HepG2 (cell line): Measurements from ENCODE around the gene NDUFS1. TPM values are rescaled to one million over a fixed set of nuclear protein-coding genes. Genes with fewer than 3 reads are reported as not detected.

ENCODE experiments used
- ATAC-seq: fragments of 200-7000 bp; cut with Tn5 transposase; 3 replicates; pipeline ENCODE4 v1.9.1; 2020; ENCODE audit warnings: mild to moderate bottlenecking, moderate library complexity
- BruUV-seq: library from RNA; stranded (reverse); fragments of 400-500 nt; replicated peaks from 2 replicates; lab custom pipeline; 2021; lab: Mats Ljungman, UMichigan
- CTCF ChIA-PET: fragments of 300-600 bp; formaldehyde crosslinking; extraction: SDS; loops from one replicate; lab custom pipeline; 2021; ENCODE audit warnings: low total read pairs, inconsistent platforms, low intra/inter-chr PET ratio; lab: Yijun Ruan, JAX
- POLR2A ChIA-PET: fragments of 350-600 bp; sonication (Branson Sonifier 250); formaldehyde crosslinking; loops from one replicate; lab custom pipeline; 2020; ENCODE audit warnings: antibody characterized with exemption, inconsistent platforms; lab: Yijun Ruan, JAX
- DNase-seq: peaks from one replicate; pipeline ENCODE4 v3.0.0-alpha.2; 2015; ENCODE audit warnings: low spot score
- FAIRE-seq: peaks from 3 replicates; lab custom pipeline; 2011; peaks lifted over from hg19 to GRCh38; lab: Jason Lieb, UNC
- H2AFZ ChIP-seq: one replicate; pipeline ENCODE4 v1.6.1; 2011; ENCODE audit warnings: low read length, inconsistent platforms
- H3K27ac ChIP-seq: fragments of 300-600 bp; 3 replicates; pipeline ENCODE4 v1.8.0; 2011; ENCODE audit warnings: mixed run types, mild to moderate bottlenecking, mixed read lengths, low read length, inconsistent platforms; ENCODE audit not compliant: insufficient read depth; ENCODE audit errors: extremely low read length
- H3K27me3 ChIP-seq, 2 experiments: fragments of 200-600 bp in 1 of 2; 2 replicates in 1 of 2; 3 replicates in 1 of 2; pipeline versions ENCODE4 v1.6.0 to v1.8.0; 2011; ENCODE audit warnings: low read length in 2 of 2, mild to moderate bottlenecking in 2 of 2, moderate library complexity in 2 of 2, inconsistent platforms in 1 of 2; ENCODE audit not compliant: insufficient read depth in 2 of 2, control insufficient read depth in 1 of 2
- H3K36me3 ChIP-seq, 2 experiments: fragments of 200-600 bp in 1 of 2; replicated peaks in 1 of 2; 2 replicates in 1 of 2; 3 replicates in 1 of 2; pipeline versions ENCODE4 v1.5.1 to v1.8.0; 2011; ENCODE audit warnings: low read length in 2 of 2, inconsistent platforms in 1 of 2; ENCODE audit not compliant: insufficient read depth in 2 of 2, control insufficient read depth in 1 of 2
- H3K4me1 ChIP-seq: 2 replicates; pipeline ENCODE4 v1.5.1; 2012; ENCODE audit warnings: low read length, inconsistent platforms; ENCODE audit not compliant: insufficient read depth
- H3K4me2 ChIP-seq: 2 replicates; pipeline ENCODE4 v1.6.0; 2011; ENCODE audit warnings: low read depth, low read length, inconsistent platforms
- H3K4me3 ChIP-seq, 3 experiments: fragments of 200-600 bp in 1 of 3; sonication (generic), shearing (Covaris generic) in 1 of 3; replicated peaks in 1 of 3; 2 replicates each; pipeline ENCODE4 v1.5.1; 2011 to 2016; ENCODE audit warnings: low read length in 3 of 3, inconsistent platforms in 2 of 3, low read depth in 2 of 3, mild to moderate bottlenecking in 2 of 3, control low read depth in 1 of 3, mixed read lengths in 1 of 3; ENCODE audit not compliant: insufficient read depth in 1 of 3
- H3K79me2 ChIP-seq: one replicate; pipeline ENCODE4 v1.6.1; 2011; ENCODE audit warnings: low read length, inconsistent platforms; ENCODE audit not compliant: insufficient read depth
- H3K9ac ChIP-seq: 2 replicates; pipeline ENCODE4 v1.6.0; 2011; ENCODE audit warnings: mild to moderate bottlenecking, low read depth, low read length, inconsistent platforms; ENCODE audit not compliant: insufficient read depth
- H3K9me3 ChIP-seq: 2 replicates; pipeline ENCODE4 v1.5.1; 2012; ENCODE audit warnings: mild to moderate bottlenecking, low read length
- H4K20me1 ChIP-seq: 2 replicates; pipeline ENCODE4 v1.6.0; 2011; ENCODE audit warnings: inconsistent platforms, mild to moderate bottlenecking, low read length, moderate library complexity; ENCODE audit not compliant: insufficient read depth
- FOXK2 ChIP-seq: fragments of 450-650 bp; IDR thresholded peaks from 2 replicates; pipeline ENCODE4 v1.6.1; 2016
- KLF12 ChIP-seq: sonication (generic); formaldehyde crosslinking; IDR thresholded peaks from 2 replicates; pipeline ENCODE4 v1.4.0; 2020; ENCODE audit warnings: missing genetic modification reagents, borderline replicate concordance
- NAIF1 ChIP-seq: sonication (generic); formaldehyde crosslinking; IDR thresholded peaks from 2 replicates; pipeline ENCODE4 v1.5.0; 2020; ENCODE audit warnings: mild to moderate bottlenecking, missing genetic modification reagents, borderline replicate concordance
- NPAS2 ChIP-seq: sonication (generic); formaldehyde crosslinking; IDR thresholded peaks from 2 replicates; pipeline ENCODE4 v1.8.0; 2022; ENCODE audit warnings: mild to moderate bottlenecking, missing genetic modification reagents, borderline replicate concordance
- NR3C1 ChIP-seq: sonication (generic); formaldehyde crosslinking; IDR thresholded peaks from 2 replicates; pipeline ENCODE4 v1.4.0; 2020; ENCODE audit warnings: missing genetic modification reagents
- ONECUT2 ChIP-seq: sonication (generic); formaldehyde crosslinking; IDR thresholded peaks from 2 replicates; pipeline ENCODE4 v1.4.0; 2020; ENCODE audit warnings: missing genetic modification reagents
- PTBP1 ChIP-seq: fragments of 200-400 bp; formaldehyde crosslinking; IDR thresholded peaks from 2 replicates; pipeline ENCODE4 v1.6.1; 2018; ENCODE audit warnings: low read length, low read depth; ENCODE audit not compliant: poor library complexity, severe bottlenecking
- SOX5 ChIP-seq: IDR thresholded peaks from 2 replicates; pipeline ENCODE4 v1.6.1; 2016; ENCODE audit warnings: borderline replicate concordance
- SSRP1 ChIP-seq: IDR thresholded peaks from 2 replicates; pipeline ENCODE4 v1.6.1; 2016; ENCODE audit warnings: control low read depth
- ZNF17 ChIP-seq: sonication (generic); formaldehyde crosslinking; IDR thresholded peaks from 2 replicates; pipeline ENCODE4 v1.5.0; 2020; ENCODE audit warnings: mild to moderate bottlenecking, missing genetic modification reagents
- ZNF275 ChIP-seq: sonication (generic); formaldehyde crosslinking; IDR thresholded peaks from 2 replicates; pipeline ENCODE4 v1.8.0; 2022; ENCODE audit warnings: missing genetic modification reagents, mild to moderate bottlenecking, inconsistent platforms, borderline replicate concordance
- ZNF343 ChIP-seq: sonication (generic); formaldehyde crosslinking; IDR thresholded peaks from 2 replicates; pipeline ENCODE4 v1.4.0; 2020; ENCODE audit warnings: mild to moderate bottlenecking, missing genetic modification reagents
- ZNF503 ChIP-seq: sonication (generic); formaldehyde crosslinking; IDR thresholded peaks from 2 replicates; pipeline ENCODE4 v1.4.0; 2020; ENCODE audit warnings: missing genetic modification reagents
- WGBS: methylation state at CpG from one replicate; pipeline ENCODE4 v1.1.6; 2017; ENCODE audit warnings: low lambda C conversion rate; 5-methylcytosine and 5-hydroxymethylcytosine counted together
- in situ Hi-C: cut with HindIII; loops from 2 replicates; pipeline ENCODE4 v1.10.0; 2017; ENCODE audit warnings: low pct_unique_long_range_greater_than_20kb; ENCODE audit not compliant: extremely low pct_ligation_motif_present
- intact Hi-C: fragments of 100-400 bp; cut with micrococcal nuclease; formaldehyde crosslinking; loops from one replicate; pipeline ENCODE4 v1.10.0; 2022; ENCODE audit not compliant: unreplicated experiment
- polyA plus RNA-seq, 8 experiments: library from polyadenylated mRNA; depleted of rRNA in 3 of 8; stranded (reverse) in 7 of 8; unstranded in 1 of 8; fragments of >200 nt; fragmentation: Illumina TruSeq in 4 of 8; extraction: Trizol in 4 of 8; gene quantifications; 2 replicates each; pipeline versions ENCODE4 v1.2.1 to v1.2.3, GENCODE V29; 2011 to 2016; ENCODE audit warnings: low read depth in 4 of 8, missing spikeins in 1 of 8, mixed read lengths in 1 of 8; ENCODE audit not compliant: insufficient read depth in 1 of 8
- total RNA-seq, 5 experiments: library from RNA; depleted of rRNA; stranded (reverse); fragments of >200 nt; fragmentation: Illumina TruSeq; extraction: Trizol; gene quantifications; 2 replicates each; pipeline ENCODE4 v1.2.3, GENCODE V29; 2016; ENCODE audit warnings: low read depth in 1 of 5
- TF ChIP-seq, protein P1 (sequence below): sonication (generic); formaldehyde crosslinking; IDR thresholded peaks from 2 replicates; pipeline ENCODE4 v1.4.0; 2020; ENCODE audit warnings: mild to moderate bottlenecking, missing genetic modification reagents
- TF ChIP-seq, protein P2 (sequence below), 2 experiments: IDR thresholded peaks; 2 replicates each; pipeline ENCODE4 v1.6.1; 2011 to 2012; ENCODE audit warnings: low read length in 2 of 2, borderline replicate concordance in 1 of 2, low read depth in 1 of 2, mild to moderate bottlenecking in 1 of 2, moderate library complexity in 1 of 2

The NDUFS1 gene
- total and polyA plus RNA-seq, 2 of the 13 experiments (the other 11 are each of a cell fraction or from before 2014, with no cell fraction given) = 139 to 242 TPM

DNA sequence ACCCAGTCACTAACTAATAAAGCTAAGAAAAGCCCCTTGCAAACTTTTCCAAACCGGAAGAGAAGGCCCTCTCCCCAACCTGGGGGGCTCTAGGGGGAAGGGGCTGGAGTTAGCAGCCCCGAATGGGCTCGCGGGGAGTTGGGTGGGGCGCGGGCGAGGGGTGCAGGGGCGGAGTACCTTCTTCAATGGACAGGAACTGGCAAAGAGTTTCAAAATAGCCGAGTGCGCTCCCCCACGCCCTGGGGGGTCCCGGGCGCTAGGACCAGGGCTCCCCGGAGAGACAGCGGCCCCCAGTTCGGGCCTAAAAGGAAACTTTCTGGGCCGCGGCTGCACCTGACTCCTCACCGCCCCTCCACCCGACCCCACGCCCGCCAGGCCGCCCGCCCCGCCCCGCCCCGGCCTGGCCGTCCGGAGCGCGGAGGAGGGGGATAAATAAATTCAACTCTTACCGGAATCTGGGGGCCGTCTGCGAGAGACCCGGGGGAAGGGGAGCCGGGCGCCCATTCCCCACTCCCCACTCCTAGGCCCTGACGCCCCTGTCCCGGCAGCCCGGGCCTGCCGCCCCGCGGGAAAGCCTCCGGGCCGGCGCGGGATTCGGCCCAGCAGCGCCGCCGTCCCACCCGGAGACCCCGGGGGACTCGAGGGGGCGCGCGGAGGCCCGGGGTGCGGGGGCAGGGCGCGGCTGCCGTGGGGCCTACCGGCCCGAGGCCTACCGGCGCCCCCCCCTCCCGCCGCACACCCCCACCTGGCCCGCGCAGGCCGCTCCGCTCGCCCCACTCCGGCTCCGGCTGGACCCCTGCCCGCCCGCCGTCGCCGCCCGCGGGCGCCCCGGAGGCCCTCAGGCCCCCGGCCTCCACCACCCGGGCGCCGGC is 74.1 kb downstream of the NDUFS1 start:
- DNase-seq (no peak), ATAC-seq (peak; percentile 51), FAIRE-seq (no peak)
- in situ Hi-C loops (no loop called here), intact Hi-C loops (no loop called here)
- 0% methylated on average over 27 of the region's 88 CpGs for WGBS
- peaks cover 74% of the 10 kb centered on the region for H3K79me2 ChIP-seq
- peak overlapping the region; percentile 97 for H3K9ac ChIP-seq
- H3K9me3 ChIP-seq = no peaks in the 10 kb centered on the region
- peak overlapping the region; percentile 85 for H3K4me2 ChIP-seq
- ChIA-PET CTCF (no interaction called here), POLR2A (interaction anchor here (0.8 to 3.2 kb wide), 7 partner anchors 24 to 1445 kb away, joined by 3 to 32 read pairs (median 5); partner anchors contain the start of genes CREB1, EEF1B2 and NDUFS1)
- BruUV-seq = no TSS peak
- H3K27me3 ChIP-seq = no peaks in the 10 kb centered on the region; a peak in 2 of 5 replicates
- H3K4me3 ChIP-seq = peak overlapping the region; percentile 73 to 100 (median 84)
- no peaks in the 10 kb centered on the region for H4K20me1 ChIP-seq
- no peak overlapping the region for H2AFZ ChIP-seq
- peaks cover 41% of the 10 kb centered on the region for H3K4me1 ChIP-seq
- peak overlapping the region; percentile 100 for H3K27ac ChIP-seq
- peaks cover 0 to 2% of the 10 kb centered on the region in 2 experiments; a peak in 1 of 5 replicates for H3K36me3 ChIP-seq
- TF ChIP-seq NPAS2 (CRISPR knock-in tag) (no peak), ONECUT2 (CRISPR knock-in tag) (no peak), SSRP1 (CRISPR knock-in tag) (no peak), FOXK2 (no peak), ZNF275 (CRISPR knock-in tag) (no peak), KLF12 (peak; percentile 35), ZNF17 (no peak), NR3C1 (CRISPR knock-in tag) (no peak), ZNF343 (CRISPR knock-in tag) (no peak), SOX5 (no peak), ZNF503 (CRISPR knock-in tag) (no peak), PTBP1 (no peak), NAIF1 (no peak)
- TF ChIP-seq, protein P1, sequence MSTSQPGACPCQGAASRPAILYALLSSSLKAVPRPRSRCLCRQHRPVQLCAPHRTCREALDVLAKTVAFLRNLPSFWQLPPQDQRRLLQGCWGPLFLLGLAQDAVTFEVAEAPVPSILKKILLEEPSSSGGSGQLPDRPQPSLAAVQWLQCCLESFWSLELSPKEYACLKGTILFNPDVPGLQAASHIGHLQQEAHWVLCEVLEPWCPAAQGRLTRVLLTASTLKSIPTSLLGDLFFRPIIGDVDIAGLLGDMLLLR = no peak
- TF ChIP-seq, protein P2, sequence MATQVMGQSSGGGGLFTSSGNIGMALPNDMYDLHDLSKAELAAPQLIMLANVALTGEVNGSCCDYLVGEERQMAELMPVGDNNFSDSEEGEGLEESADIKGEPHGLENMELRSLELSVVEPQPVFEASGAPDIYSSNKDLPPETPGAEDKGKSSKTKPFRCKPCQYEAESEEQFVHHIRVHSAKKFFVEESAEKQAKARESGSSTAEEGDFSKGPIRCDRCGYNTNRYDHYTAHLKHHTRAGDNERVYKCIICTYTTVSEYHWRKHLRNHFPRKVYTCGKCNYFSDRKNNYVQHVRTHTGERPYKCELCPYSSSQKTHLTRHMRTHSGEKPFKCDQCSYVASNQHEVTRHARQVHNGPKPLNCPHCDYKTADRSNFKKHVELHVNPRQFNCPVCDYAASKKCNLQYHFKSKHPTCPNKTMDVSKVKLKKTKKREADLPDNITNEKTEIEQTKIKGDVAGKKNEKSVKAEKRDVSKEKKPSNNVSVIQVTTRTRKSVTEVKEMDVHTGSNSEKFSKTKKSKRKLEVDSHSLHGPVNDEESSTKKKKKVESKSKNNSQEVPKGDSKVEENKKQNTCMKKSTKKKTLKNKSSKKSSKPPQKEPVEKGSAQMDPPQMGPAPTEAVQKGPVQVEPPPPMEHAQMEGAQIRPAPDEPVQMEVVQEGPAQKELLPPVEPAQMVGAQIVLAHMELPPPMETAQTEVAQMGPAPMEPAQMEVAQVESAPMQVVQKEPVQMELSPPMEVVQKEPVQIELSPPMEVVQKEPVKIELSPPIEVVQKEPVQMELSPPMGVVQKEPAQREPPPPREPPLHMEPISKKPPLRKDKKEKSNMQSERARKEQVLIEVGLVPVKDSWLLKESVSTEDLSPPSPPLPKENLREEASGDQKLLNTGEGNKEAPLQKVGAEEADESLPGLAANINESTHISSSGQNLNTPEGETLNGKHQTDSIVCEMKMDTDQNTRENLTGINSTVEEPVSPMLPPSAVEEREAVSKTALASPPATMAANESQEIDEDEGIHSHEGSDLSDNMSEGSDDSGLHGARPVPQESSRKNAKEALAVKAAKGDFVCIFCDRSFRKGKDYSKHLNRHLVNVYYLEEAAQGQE (IDR thresholded peaks at IDR 0.05; ENCODE audit: borderline replicate concordance in 1 of 2, low read depth in 1 of 2, low read length in 2 of 2) = no peak
